GM13976 (cell line): ENCODE results near the gene RPL26.

Experiments used
- DNase-seq: peaks from one replicate; pipeline ENCODE4 v3.0.0; 2012; ENCODE audit warnings: low spot score
- in situ Hi-C: fragments of 300-500 bp; cut with MboI; formaldehyde crosslinking; loops from one replicate; pipeline ENCODE4 v1.12.0; 2022; ENCODE audit warnings: low sequenced_read_pairs, mixed read lengths, inconsistent platforms; ENCODE audit not compliant: unreplicated experiment
- TF ChIP-seq, protein P1 (sequence below): IDR thresholded peaks from 2 replicates; pipeline ENCODE4 v1.5.1; 2012; ENCODE audit warnings: borderline replicate concordance, mild to moderate bottlenecking; ENCODE audit not compliant: insufficient read depth; ENCODE audit errors: extremely low read depth, missing control alignments, control extremely low read depth

Gene RPL26

DNA sequence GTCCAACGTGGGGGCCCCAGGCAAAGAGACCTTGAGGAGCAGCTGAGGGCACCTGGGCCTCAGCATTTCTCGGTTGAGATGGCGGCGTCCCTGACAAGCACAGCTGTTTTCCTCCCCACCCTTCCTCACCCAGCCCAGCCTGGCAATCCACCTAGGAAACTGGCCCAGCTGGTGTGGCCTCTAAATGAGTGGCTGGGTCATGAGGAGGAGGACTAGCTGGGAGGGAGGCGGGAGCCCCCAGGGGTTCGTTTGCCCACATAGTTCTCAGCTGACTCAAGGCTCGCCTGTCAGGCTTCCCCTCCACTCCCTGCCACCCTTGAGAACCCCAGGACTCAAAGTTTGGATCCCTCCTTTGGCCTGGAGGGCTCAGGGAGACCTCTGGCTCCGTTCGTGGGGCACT is 8.7 kb upstream of the RPL26 start:
- TF ChIP-seq, protein P1, sequence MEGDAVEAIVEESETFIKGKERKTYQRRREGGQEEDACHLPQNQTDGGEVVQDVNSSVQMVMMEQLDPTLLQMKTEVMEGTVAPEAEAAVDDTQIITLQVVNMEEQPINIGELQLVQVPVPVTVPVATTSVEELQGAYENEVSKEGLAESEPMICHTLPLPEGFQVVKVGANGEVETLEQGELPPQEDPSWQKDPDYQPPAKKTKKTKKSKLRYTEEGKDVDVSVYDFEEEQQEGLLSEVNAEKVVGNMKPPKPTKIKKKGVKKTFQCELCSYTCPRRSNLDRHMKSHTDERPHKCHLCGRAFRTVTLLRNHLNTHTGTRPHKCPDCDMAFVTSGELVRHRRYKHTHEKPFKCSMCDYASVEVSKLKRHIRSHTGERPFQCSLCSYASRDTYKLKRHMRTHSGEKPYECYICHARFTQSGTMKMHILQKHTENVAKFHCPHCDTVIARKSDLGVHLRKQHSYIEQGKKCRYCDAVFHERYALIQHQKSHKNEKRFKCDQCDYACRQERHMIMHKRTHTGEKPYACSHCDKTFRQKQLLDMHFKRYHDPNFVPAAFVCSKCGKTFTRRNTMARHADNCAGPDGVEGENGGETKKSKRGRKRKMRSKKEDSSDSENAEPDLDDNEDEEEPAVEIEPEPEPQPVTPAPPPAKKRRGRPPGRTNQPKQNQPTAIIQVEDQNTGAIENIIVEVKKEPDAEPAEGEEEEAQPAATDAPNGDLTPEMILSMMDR: no peak
- DNase-seq: no peak
- in situ Hi-C loops: no loop called here

DNA sequence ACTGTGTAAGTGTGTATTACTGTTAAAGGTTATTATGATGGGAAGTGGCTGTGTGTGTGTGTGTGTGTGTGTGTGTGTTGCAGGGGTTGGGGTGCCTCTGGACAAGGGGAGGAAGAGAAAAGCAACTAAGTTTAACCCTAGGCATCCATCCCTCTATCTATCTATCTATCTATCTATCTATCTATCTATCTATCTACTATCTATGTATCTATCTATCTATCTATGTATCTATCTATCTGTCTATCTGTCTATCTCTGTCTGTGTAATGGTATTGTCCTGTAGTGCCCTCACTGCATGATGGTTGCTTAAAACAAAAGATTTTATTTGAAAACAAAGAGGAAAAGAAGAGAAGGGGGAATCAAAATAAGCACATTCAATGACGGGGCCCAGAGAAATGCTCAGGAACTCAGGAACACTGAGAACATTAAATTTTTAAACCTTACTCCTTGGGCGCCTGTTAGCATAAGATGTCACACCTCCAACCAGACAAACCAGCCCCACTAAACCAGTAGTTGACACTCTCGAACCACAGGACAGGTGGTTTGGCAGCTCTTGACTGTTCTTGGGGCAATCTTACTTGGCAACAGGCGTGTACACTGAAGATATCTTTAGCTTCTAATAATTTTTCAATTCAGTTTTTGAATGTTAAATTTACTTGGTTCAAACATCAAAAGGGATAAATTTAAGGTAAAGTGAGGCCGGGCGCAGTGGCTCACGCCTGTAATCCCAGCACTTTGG is 5.1 kb upstream of the RPL26 start:
- in situ Hi-C loops: no loop called here
- DNase-seq: no peak

DNA sequence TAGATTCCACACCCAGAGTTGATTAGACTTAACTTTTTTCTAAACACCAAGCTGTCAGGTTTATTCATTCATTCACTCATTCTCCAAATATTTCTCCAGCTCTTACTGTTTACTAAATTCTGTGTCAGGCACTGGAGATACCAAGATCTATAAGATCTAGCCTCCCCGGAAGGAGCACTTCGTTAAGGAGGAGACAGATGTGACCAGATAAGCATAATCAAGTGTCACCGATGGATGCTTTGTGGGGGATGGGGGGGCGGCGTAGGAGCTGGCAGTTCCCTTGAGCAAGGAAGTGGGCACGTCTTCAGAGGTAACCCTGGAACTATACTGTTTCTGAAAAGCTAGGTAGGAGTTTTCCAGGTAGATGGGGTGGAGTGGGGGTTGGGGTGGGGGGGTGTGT is 3.8 kb upstream of the RPL26 start:
- no peak for DNase-seq
- in situ Hi-C loops: no loop called here
- TF ChIP-seq, protein P1: no peak

More for the DNA sequence above, 5.1 kb upstream of the RPL26 start:
- TF ChIP-seq, protein P1: no peak

DNA sequence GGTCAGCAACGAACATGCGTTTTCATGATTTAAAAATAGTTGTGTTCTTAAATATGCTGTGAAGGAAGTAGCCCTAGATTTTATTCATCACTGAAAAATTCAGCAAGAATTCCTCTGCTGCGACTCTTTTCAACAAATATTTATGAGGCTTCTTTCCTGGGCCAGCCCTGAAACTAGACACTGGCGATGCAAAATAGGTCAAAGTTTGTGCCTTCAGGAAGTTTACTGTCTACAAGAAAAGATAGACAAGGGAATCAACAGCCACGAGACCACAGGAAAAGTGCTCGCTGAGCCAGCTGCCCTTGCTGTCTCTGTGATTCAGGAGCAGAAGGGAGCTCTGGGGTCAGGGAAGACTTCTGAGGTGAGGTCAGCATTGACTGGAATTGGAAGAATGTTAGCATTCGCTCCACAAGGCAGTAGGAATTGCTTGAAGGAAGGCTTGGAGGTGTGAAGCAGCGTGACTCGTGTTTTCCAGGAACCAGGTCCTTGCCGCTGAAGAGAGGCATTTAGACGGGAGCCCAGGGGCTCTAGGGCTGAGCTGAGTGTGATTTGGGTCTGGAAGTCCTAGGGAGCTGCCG is 1.9 kb upstream of the RPL26 start:
- no peak for DNase-seq
- TF ChIP-seq, protein P1: no peak
- in situ Hi-C loops: no loop called here

DNA sequence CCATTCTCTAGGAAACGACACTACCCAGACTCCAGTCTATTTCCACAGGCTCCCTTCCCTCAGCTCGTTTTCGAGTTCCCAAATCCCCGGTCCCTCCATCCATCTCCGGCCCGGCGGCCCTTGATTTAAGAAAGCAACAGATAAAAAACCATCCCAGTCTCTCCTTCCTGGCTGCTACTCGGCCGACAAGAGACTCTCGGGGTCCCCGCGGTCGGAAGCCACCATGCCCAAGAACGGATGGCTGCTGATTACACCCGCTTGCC is 182 bp downstream of the RPL26 start:
- no peak for DNase-seq
- in situ Hi-C loops: no loop called here
- TF ChIP-seq, protein P1: no peak

DNA sequence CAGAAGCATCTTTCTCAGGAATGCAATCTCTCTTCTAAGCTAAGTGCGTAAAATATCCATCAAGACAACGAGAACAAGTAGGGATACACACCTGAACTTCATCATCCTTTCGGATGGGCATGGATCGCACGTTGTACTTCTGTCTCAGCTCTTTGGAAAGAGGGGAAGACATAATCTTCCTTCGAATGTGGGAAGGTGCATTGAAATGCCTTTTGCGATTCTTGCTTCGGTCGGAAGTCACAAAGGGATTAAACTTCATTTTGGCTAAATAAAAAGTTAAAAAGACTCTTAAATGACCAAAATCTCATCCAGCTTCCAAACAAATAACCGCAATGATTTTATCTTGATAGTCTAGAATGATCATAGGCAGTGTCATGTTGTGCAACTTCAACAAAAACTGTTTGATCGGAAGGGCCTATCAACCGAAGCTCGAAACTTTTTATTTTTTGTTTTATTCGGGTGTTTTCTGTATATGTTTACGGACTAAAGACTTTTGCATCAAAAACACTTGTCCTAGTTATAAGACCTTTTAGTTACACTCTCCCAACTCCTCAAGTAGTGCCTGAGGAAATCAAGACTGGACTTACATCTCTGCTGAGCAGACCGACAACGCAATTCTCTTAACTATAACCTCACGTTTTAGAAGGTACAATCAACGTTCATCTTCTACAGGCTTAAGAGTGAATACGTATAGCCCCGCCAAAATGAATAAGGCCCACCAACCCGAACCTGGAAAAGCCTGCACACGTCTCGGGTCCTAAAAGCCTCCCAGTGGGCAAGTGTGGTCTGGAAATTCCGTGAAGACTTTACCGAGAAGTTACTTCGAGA is 727 bp downstream of the RPL26 start:
- in situ Hi-C loops: no loop called here
- TF ChIP-seq, protein P1: no peak
- DNase-seq: no peak
